GM18907 (cell line): ENCODE measurements around the gene SOST.

ENCODE experiments used
- ATAC-seq: cut with Tn5 transposase; IDR thresholded peaks from one replicate; pipeline ENCODE4 v1.9.1; 2021; ENCODE audit warnings: mild to moderate bottlenecking, moderate library complexity; ENCODE audit not compliant: unreplicated experiment

The SOST gene

GRCh38 chr17:43774304-43775250, 16.0 kb upstream of the SOST start:
- no peak for ATAC-seq

- ATAC-seq: no peak
Observed at GRCh38 chr17:43772877-43773648, 14.5 kb upstream of the SOST start.

DNA sequence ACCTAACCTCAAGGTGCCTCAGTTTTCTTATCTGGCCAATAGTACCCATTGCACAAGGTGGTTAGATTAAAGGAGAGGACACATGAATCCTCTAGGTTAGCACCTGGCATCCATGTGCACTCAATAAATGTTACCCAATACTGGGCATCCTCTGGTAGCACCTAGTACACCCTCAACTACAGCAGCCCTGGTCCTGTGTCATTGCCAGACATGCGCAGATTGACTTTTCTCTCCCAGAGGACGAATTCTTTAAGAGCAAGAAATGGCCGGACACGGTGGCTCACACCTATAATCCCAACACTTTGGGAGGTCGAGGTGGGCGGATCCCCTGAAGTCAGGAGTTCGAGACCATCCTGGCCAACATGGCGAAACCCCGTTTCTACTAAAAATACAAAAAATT, 12.9 kb upstream of the SOST start:
- ATAC-seq: no peak

DNA sequence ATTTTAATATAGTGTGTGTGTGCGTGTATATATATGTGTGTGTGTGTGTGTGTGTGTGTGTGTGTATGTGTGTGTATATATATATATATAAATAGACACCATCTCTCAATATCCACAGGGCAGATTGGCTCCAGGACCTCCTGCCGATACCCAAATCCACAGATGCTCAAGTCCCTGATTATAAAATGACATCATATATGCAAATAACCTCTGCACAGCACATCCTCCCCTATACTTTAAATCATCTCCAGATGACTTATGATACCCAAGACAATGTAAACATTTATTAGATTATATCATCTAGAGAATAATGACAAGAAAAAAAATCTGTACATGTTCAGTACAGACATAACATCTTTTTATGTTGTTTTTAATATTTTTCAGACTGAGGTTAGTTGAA, 12.4 kb upstream of the SOST start:
- ATAC-seq: no peak

DNA sequence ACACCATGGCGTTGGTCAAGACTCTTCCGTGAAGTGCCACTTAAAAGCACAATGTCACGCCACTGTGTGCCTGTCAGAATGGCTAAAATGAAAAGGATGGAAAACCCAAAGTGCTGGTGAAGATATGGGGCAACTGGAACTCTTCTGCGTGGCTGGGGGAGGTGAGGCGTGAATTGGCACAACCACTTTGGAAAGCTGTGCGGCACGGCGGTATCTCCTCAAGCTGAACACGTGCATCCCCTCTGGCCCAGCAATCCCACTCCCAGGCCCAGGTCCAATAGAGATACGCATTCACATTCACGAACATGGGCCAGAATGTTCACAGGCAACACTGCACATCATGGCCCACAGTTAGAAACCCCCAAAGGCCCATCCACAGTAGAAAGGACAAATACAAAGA, 11.3 kb upstream of the SOST start:
- no peak for ATAC-seq

DNA sequence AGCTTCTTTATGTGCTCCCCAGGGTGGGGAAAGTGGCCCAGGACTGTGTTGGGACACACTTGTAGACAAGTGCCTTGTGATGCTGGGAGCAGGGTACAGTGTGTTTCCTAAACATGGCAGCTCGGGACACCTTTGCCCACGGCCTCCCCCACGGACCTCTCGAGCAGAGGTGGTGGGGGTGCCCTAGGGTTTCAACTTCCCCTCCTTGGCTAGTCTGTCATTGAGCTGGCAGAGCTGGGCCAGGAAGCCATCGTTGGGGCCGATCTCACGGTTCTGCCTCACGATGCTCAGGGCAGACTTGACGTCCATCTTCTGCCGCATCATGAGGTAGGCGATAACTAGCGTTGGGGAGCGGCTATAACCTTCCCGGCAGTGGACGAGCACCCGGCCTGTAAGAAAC, 10.8 kb upstream of the SOST start:
- no peak for ATAC-seq

GRCh38 chr17:43768943-43769342, 10.4 kb upstream of the SOST start:
- no peak for ATAC-seq

DNA sequence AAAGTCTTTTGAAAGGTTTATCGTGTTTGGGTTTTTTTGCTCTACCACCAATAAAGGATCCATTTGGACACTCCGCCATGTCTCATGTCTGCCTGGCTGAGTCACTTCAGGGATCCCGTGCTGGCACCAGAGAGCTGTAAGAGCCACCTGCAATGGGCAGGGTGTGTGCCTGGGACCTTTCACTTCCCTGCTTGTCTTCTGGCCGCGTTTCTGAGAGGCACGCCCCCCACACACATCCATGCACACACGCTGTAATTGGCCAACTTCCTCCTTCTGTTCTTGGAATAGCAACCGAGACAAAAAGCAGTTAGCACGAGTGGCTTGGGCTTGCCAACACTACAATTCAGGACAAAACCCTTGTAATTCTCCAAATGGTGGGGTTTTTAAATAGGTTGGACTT, 9.8 kb upstream of the SOST start:
- ATAC-seq: no peak

- no peak for ATAC-seq
Observed at GRCh38 chr17:43767713-43768059, 9.1 kb upstream of the SOST start.

DNA sequence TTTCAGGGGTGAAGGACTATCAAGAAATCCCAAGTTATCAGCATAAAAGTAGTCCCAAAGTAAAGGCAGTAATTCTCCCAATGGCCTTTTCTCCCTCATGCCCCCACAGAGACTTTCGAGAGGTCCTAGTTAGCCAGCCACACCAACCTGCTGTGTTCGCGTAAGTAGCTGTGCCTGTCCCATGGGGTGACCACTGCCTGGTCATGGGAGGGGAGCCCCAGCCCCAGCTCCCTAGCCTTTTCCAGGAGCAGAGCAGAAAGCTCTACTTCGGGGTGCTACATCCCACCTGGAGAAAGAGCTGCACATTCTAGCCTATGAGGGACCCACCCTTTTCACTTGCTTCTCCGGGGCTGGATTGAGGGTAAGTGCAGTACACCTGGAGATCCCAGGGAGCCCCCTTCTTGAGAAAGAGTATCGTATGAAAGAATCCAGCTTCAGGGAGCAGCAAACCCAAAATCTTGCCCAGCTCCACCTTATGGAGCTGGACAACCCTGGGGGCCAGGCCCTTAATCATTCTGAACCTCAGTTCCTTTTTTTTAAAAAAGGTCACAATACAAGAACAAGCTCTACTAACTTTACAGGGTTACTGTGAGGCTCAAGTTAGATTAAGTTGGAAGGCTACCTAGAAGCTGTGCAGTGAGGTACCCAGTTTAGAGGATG, 8.6 kb upstream of the SOST start:
- no peak for ATAC-seq

DNA sequence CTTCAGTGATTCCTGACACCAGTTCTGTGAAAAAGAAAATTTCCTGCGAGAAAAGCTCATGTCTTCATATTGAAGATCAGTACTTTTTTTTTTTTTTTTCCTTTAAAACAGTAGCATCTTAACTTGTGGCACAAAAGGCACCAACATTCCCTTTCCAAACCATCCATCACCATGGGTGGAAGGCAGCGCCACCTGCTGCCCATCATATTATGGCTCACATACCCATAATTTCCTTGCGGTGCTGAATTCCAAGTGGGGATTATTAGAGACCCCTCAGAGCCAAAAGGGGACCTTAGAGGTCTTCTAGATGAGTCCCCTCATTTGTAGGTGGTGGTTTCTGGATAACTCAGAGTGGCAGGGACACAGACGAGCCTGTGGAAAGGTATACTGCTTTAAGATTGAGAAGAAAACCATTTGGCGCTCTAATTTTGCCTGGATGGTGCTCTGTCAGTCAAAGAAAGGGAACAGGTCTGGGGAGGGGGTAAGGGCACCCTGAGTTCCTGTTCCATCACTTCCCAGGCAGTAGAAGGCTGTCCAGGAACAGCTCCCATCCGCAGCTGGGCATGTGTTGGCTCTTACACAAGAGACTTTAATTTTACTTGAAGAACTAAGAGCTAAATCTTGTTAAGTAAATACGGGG, 7.9 kb upstream of the SOST start:
- no peak for ATAC-seq

- ATAC-seq: peak; percentile 50
Observed at GRCh38 chr17:43760254-43760852, 1.8 kb upstream of the SOST start.

DNA sequence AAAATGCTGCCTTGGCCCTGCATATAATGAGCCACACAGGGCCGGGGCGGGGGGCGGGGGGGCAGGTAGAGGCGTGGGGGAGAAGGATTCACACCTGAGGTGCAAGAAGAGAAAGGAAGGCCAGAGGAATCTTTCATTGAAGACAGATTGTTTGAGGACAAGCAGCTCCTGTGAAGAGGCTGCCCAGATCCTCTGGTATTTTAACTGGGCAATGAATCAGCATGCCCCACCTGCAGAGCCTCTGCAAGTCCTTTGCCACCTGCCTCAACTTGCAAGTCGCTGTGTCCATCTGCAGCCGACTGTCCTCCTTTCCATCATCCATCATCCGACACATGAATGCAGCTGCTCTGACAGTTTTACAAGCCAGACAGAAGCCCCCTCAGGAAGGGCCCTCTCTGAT, 1.2 kb upstream of the SOST start:
- no peak for ATAC-seq

- ATAC-seq: no peak
Observed at GRCh38 chr17:43758086-43758485, 505 bp downstream of the SOST start.

DNA sequence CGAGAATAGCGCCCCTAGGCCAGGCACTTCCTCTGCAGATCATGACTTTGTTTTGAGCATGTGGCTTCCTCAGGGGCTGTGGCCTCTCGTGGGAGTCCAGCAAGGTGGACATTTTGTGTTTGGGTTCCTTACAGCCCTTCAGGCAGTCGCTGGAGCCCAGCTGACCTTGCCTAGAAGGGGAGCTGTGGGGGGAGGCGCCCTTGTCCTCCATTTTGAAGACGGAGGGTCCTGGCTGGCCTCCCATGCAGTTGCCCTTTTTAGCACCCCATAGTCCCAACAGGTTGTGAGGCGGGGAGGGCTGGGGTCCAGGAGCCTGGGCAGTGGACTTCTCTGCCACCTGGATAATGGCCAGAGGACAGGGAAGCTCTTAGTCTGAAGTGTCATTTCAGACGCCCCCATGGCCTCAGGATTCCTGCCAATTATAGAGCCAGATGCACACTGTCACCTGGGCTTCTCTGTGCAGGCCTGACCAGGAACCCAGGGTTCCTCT, 1.4 kb downstream of the SOST start:
- ATAC-seq: no peak

- no peak for ATAC-seq
Observed at GRCh38 chr17:43756201-43756600, 2.4 kb downstream of the SOST start.

DNA sequence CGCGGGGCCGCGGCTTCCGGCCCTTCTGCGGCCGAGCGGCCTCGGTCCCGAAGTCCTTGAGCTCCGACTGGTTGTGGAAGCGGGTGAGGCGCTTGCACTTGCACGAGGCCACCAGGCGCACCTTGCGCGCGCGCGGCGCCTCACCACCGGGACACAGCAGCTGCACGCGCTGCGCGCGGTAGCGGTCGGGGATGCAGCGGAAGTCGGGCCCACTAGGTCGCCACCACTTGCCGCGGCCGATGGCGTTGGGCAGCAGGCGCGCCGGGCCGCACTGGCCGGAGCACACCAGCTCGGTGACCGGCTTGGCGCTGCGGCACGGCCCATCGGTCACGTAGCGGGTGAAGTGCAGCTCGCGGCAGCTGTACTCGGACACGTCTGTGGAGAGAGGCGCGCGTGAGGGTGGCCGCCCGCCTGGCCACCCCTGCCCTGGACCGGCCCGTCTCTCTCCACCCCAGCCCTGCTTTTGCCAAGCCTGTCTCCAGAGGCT, 3.2 kb downstream of the SOST start:
- ATAC-seq: no peak

DNA sequence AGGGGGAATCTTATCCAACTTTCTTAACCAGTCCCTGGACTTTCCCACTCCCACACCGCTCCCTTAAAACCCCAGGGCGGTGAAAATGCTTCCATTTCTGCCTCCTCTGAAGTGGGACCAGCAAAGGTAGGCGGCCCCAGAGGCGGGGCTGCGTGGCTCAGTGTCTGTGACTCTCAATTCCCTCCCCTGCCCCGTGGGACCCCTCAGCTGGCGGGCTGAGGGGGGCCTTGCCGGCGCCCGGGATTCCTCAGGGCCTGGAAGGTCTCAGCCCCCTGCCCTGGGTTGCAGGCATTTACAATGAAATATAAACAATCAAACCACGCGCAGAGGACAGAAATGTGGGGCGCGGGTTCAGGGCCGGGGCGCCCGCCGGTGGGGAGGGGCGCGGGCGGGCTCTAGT, 3.6 kb downstream of the SOST start:
- ATAC-seq: no peak

GRCh38 chr17:43753493-43754129, 5.0 kb downstream of the SOST start:
- no peak for ATAC-seq

DNA sequence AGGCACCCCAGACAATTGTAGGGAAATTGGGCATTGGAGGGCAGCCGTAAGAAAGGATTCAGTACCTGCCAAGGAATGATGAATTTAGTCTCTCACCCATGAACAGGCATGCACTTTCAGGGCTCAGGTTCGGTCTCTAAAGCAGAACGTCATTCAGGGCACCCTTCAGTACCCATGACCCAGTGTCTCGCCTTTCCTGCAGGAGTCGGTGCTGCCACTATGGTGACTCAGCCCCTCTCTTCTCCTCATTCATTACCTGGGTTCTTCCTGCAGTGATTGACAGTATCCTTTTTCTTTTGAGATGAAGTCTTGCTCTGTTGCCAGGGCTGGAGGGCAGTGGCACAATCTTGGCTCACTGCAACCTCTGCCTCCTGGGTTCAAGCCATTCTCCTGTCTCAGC, 8.4 kb downstream of the SOST start:
- no peak for ATAC-seq
